HepG2 (cell line): ENCODE data around the gene ICAM3. TPM values are rescaled to one million over a fixed set of nuclear protein-coding genes. Genes with fewer than 3 reads are reported as not detected.

Experiments used
- DNMT3B ChIP-seq: conservative IDR thresholded peaks from 2 replicates; pipeline ENCODE4 v1.6.1; 2016; ENCODE audit warnings: missing biosample characterization, control low read depth
- HCFC1 ChIP-seq: fragments of 150-350 bp; IDR thresholded peaks from 2 replicates; pipeline ENCODE4 v1.6.1; 2014; ENCODE audit warnings: low read depth, low read length
- KAT2B ChIP-seq: fragments of 150-350 bp; IDR thresholded peaks from 2 replicates; pipeline ENCODE4 v1.6.1; 2014; ENCODE audit warnings: low read depth, low read length, borderline replicate concordance
- REXO4 ChIP-seq: sonication (generic); formaldehyde crosslinking; IDR thresholded peaks from 2 replicates; pipeline ENCODE4 v1.8.0; 2022; ENCODE audit warnings: missing genetic modification reagents, mild to moderate bottlenecking, borderline replicate concordance
- TSC22D2 ChIP-seq: sonication (generic); formaldehyde crosslinking; IDR thresholded peaks from 2 replicates; pipeline ENCODE4 v1.5.1; 2020; ENCODE audit warnings: missing genetic modification reagents, mild to moderate bottlenecking, borderline replicate concordance
- ZBTB42 ChIP-seq: sonication (generic); formaldehyde crosslinking; IDR thresholded peaks from 2 replicates; pipeline ENCODE4 v1.5.0; 2020; ENCODE audit warnings: mild to moderate bottlenecking, missing genetic modification reagents
- ZBTB7B ChIP-seq: sonication (generic); formaldehyde crosslinking; IDR thresholded peaks from 2 replicates; pipeline ENCODE4 v1.4.0; 2020; ENCODE audit warnings: missing genetic modification reagents
- ZNF253 ChIP-seq: sonication (generic); formaldehyde crosslinking; IDR thresholded peaks from 2 replicates; pipeline ENCODE4 v1.8.0; 2022; ENCODE audit warnings: mild to moderate bottlenecking, missing genetic modification reagents, borderline replicate concordance
- ZNF337 ChIP-seq: sonication (generic); formaldehyde crosslinking; IDR thresholded peaks from 2 replicates; pipeline ENCODE4 v1.5.1; 2020; ENCODE audit warnings: missing genetic modification reagents, low read depth, mild to moderate bottlenecking, borderline replicate concordance
- ZNF382 ChIP-seq: sonication (generic); formaldehyde crosslinking; IDR thresholded peaks from 2 replicates; pipeline ENCODE4 v1.5.0; 2020; ENCODE audit warnings: missing genetic modification reagents, mild to moderate bottlenecking, borderline replicate concordance
- ZSCAN9 ChIP-seq: IDR thresholded peaks from 2 replicates; pipeline ENCODE4 v1.6.1; 2016; ENCODE audit warnings: borderline replicate concordance
- polyA plus RNA-seq, 8 experiments: library from polyadenylated mRNA; depleted of rRNA in 3 of 8; stranded (reverse) in 7 of 8; unstranded in 1 of 8; fragments of >200 nt; fragmentation: Illumina TruSeq in 4 of 8; extraction: Trizol in 4 of 8; gene quantifications; 2 replicates each; pipeline versions ENCODE4 v1.2.1 to v1.2.3, GENCODE V29; 2011 to 2016; ENCODE audit warnings: low read depth in 4 of 8, missing spikeins in 1 of 8, mixed read lengths in 1 of 8; ENCODE audit not compliant: insufficient read depth in 1 of 8
- total RNA-seq, 5 experiments: library from RNA; depleted of rRNA; stranded (reverse); fragments of >200 nt; fragmentation: Illumina TruSeq; extraction: Trizol; gene quantifications; 2 replicates each; pipeline ENCODE4 v1.2.3, GENCODE V29; 2016; ENCODE audit warnings: low read depth in 1 of 5
- TF ChIP-seq, protein P1 (sequence below): sonication (generic); formaldehyde crosslinking; IDR thresholded peaks from 2 replicates; pipeline ENCODE4 v1.4.0; 2020; ENCODE audit warnings: missing genetic modification reagents
- TF ChIP-seq, protein P2 (sequence below): sonication (generic); formaldehyde crosslinking; conservative IDR thresholded peaks from 2 replicates; pipeline ENCODE4 v1.4.0; 2020; ENCODE audit warnings: missing genetic modification reagents
- TF ChIP-seq, protein P3 (sequence below): sonication (generic); formaldehyde crosslinking; IDR thresholded peaks from 2 replicates; pipeline ENCODE4 v1.5.1; 2020; ENCODE audit warnings: missing genetic modification reagents, mild to moderate bottlenecking, borderline replicate concordance
- TF ChIP-seq, protein P4 (sequence below): sonication (generic); formaldehyde crosslinking; IDR thresholded peaks from 2 replicates; pipeline ENCODE4 v1.4.0; 2020; ENCODE audit warnings: missing genetic modification reagents, borderline replicate concordance

The ICAM3 gene
- total and polyA plus RNA-seq, 2 of the 13 experiments (the other 11 are each of a cell fraction or from before 2014, with no cell fraction given): 14.1 to 21.0 TPM

DNA sequence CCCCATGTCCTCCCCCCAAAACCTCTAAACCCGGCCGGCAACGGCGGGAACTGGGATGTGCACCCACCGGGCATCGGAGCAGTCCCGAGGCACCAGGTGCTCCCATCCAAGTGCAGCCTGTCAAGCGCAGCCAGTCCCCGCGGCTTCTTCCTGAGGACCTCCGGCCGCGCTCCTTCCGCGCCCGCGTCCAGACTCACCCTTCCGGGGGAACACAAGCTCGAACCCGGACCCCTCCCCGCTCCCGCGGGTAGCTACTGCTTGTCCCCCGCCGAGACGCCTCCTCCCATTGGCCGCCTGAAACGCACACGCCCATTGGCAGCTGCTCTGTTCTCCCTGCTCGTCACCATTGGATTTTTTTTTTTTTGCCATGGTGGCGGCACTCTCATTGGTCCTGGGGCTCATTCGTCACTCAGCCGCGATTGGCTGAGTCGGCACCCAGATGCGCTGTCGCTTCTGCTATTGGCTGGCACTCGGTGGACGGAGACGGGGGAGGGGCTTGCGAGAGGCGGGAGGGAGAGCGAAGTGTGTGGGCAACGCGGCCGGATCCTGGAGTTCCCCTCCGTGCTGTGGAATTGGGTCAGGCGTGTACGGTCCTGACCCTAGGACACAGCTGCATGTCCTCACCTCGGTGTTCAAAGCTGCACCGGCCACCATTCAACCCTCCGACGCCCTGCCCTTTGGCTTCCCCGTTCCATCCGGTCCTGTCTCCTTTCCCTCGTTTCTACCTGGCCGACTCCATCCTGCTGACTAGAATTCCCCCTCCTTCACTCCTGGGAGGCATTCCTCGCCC lies 41.1 kb upstream of the ICAM3 start, which contains the start of gene TYK2 (continued):
- peak; percentile 35; the same call in 1 of the 2 replicates for TF ChIP-seq HCFC1
- TF ChIP-seq ZSCAN9 (CRISPR knock-in tag): 0 out of 2 replicates have a peak, but pooled peaks have one; percentile 32
- TF ChIP-seq TSC22D2: peak; percentile 10; the same call in 1 of the 2 replicates
- TF ChIP-seq DNMT3B (CRISPR knock-in tag): no peak
- TF ChIP-seq, protein P1, sequence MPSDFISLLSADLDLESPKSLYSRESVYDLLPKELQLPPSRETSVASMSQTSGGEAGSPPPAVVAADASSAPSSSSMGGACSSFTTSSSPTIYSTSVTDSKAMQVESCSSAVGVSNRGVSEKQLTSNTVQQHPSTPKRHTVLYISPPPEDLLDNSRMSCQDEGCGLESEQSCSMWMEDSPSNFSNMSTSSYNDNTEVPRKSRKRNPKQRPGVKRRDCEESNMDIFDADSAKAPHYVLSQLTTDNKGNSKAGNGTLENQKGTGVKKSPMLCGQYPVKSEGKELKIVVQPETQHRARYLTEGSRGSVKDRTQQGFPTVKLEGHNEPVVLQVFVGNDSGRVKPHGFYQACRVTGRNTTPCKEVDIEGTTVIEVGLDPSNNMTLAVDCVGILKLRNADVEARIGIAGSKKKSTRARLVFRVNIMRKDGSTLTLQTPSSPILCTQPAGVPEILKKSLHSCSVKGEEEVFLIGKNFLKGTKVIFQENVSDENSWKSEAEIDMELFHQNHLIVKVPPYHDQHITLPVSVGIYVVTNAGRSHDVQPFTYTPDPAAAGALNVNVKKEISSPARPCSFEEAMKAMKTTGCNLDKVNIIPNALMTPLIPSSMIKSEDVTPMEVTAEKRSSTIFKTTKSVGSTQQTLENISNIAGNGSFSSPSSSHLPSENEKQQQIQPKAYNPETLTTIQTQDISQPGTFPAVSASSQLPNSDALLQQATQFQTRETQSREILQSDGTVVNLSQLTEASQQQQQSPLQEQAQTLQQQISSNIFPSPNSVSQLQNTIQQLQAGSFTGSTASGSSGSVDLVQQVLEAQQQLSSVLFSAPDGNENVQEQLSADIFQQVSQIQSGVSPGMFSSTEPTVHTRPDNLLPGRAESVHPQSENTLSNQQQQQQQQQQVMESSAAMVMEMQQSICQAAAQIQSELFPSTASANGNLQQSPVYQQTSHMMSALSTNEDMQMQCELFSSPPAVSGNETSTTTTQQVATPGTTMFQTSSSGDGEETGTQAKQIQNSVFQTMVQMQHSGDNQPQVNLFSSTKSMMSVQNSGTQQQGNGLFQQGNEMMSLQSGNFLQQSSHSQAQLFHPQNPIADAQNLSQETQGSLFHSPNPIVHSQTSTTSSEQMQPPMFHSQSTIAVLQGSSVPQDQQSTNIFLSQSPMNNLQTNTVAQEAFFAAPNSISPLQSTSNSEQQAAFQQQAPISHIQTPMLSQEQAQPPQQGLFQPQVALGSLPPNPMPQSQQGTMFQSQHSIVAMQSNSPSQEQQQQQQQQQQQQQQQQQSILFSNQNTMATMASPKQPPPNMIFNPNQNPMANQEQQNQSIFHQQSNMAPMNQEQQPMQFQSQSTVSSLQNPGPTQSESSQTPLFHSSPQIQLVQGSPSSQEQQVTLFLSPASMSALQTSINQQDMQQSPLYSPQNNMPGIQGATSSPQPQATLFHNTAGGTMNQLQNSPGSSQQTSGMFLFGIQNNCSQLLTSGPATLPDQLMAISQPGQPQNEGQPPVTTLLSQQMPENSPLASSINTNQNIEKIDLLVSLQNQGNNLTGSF (CRISPR knock-in tag): peak; percentile 27; the same call in 1 of the 2 replicates
- no peak for TF ChIP-seq ZNF382
- 0 out of 2 replicates have a peak, but pooled peaks have one; percentile 37 for TF ChIP-seq ZBTB42 (CRISPR knock-in tag)
- peak; percentile 77 for TF ChIP-seq ZBTB7B
- no peak for TF ChIP-seq KAT2B
- TF ChIP-seq, protein P2, sequence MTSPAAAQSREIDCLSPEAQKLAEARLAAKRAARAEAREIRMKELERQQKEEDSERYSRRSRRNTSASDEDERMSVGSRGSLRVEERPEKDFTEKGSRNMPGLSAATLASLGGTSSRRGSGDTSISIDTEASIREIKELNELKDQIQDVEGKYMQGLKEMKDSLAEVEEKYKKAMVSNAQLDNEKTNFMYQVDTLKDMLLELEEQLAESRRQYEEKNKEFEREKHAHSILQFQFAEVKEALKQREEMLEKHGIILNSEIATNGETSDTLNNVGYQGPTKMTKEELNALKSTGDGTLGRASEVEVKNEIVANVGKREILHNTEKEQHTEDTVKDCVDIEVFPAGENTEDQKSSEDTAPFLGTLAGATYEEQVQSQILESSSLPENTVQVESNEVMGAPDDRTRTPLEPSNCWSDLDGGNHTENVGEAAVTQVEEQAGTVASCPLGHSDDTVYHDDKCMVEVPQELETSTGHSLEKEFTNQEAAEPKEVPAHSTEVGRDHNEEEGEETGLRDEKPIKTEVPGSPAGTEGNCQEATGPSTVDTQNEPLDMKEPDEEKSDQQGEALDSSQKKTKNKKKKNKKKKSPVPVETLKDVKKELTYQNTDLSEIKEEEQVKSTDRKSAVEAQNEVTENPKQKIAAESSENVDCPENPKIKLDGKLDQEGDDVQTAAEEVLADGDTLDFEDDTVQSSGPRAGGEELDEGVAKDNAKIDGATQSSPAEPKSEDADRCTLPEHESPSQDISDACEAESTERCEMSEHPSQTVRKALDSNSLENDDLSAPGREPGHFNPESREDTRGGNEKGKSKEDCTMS (CRISPR knock-in tag): no peak
- TF ChIP-seq, protein P3, sequence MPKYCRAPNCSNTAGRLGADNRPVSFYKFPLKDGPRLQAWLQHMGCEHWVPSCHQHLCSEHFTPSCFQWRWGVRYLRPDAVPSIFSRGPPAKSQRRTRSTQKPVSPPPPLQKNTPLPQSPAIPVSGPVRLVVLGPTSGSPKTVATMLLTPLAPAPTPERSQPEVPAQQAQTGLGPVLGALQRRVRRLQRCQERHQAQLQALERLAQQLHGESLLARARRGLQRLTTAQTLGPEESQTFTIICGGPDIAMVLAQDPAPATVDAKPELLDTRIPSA (CRISPR knock-in tag): no peak
- peak; percentile 56; the same call in 1 of the 2 replicates for TF ChIP-seq ZNF253 (CRISPR knock-in tag)
- no peak for TF ChIP-seq REXO4 (CRISPR knock-in tag)
- TF ChIP-seq, protein P4, sequence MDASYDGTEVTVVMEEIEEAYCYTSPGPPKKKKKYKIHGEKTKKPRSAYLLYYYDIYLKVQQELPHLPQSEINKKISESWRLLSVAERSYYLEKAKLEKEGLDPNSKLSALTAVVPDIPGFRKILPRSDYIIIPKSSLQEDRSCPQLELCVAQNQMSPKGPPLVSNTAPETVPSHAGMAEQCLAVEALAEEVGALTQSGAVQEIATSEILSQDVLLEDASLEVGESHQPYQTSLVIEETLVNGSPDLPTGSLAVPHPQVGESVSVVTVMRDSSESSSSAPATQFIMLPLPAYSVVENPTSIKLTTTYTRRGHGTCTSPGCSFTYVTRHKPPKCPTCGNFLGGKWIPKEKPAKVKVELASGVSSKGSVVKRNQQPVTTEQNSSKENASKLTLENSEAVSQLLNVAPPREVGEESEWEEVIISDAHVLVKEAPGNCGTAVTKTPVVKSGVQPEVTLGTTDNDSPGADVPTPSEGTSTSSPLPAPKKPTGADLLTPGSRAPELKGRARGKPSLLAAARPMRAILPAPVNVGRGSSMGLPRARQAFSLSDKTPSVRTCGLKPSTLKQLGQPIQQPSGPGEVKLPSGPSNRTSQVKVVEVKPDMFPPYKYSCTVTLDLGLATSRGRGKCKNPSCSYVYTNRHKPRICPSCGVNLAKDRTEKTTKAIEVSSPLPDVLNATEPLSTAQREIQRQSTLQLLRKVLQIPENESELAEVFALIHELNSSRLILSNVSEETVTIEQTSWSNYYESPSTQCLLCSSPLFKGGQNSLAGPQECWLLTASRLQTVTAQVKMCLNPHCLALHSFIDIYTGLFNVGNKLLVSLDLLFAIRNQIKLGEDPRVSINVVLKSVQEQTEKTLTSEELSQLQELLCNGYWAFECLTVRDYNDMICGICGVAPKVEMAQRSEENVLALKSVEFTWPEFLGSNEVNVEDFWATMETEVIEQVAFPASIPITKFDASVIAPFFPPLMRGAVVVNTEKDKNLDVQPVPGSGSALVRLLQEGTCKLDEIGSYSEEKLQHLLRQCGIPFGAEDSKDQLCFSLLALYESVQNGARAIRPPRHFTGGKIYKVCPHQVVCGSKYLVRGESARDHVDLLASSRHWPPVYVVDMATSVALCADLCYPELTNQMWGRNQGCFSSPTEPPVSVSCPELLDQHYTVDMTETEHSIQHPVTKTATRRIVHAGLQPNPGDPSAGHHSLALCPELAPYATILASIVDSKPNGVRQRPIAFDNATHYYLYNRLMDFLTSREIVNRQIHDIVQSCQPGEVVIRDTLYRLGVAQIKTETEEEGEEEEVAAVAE (CRISPR knock-in tag): peak; percentile 94; the same call in 1 of the 2 replicates
- no peak for TF ChIP-seq ZNF337 (CRISPR knock-in tag)
